Activated T-helper 17 cell treated with anti-CD3 and anti-CD28 coated beads, Interleukin-2, amount 50 U/mL, for 72 hours (primary cell): ENCODE measurements around the gene NKX2-1. TPM values are rescaled to one million over a fixed set of nuclear protein-coding genes. Genes with fewer than 3 reads are reported as not detected.

Experiments
- total RNA-seq, 2 donors: library from RNA; stranded (reverse); gene quantifications; one replicate each; pipeline ENCODE4 v1.2.3, GENCODE V29; 2022

Gene NKX2-1
- total RNA-seq, 2 donors from 2014 or later = not detected

Other genes starting within 250 kb of the NKX2-1 start
- 10 to 100 TPM; 27.6 to 38.2 TPM for gene MBIP, start 199.6 kb downstream of the NKX2-1 start, total RNA-seq
- gene NKX2-8, start 62.4 kb upstream of the NKX2-1 start, total RNA-seq = not detected
- gene PAX9, start 141.6 kb upstream of the NKX2-1 start, total RNA-seq = not detected